Measurements from ENCODE around the gene LDB2. TPM values are rescaled to one million over a fixed set of nuclear protein-coding genes. Genes with fewer than 3 reads are reported as not detected.
A peak's percentile ranks its signal among the peaks of the same experiment; 100 is the strongest.

The LDB2 gene
- total and polyA plus RNA-seq, 11 donors: 9.5 to 38.7 (median 26.3) TPM

DNA sequence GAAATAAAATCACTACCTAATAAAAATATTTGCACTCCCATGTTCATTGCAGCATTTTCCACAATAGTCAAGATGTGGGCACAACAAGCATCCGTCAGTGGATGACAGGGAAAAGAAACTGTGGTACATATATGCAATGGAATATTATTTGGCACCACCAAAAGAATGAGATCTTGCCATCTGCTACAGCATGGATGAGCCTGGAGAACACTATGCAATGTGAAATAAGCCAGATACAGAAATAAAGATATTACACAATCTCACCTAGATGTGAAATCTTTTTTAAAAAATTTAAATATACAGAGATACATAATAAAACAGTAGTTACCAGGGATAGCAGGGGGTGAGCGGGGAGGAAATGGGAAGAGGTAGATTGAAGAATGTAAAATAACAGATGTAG, 44.8 kb downstream of the LDB2 start:
- no peaks in the 10 kb centered on the region for H3K9me3 ChIP-seq
- ATAC-seq: no peak
- H3K27ac ChIP-seq: peak overlapping the region in 1 of 12 donors; percentile 4
- no peaks in the 10 kb centered on the region for H3K36me3 ChIP-seq
- 94 to 97% (median 95%) methylated on average over 2 of the region's 2 CpGs for WGBS, 4 donors
- intact Hi-C loops (cut with DNase I): no loop called here
- DNase-seq: no peak
- no peak overlapping the region for H3K4me3 ChIP-seq
- H3K4me1 ChIP-seq: peaks cover 0 to 33% (median 2%) of the 10 kb centered on the region in 12 donors
- no peak for TF ChIP-seq POLR2A (IDR thresholded peaks at IDR 0.05)
- TF ChIP-seq, protein P1, sequence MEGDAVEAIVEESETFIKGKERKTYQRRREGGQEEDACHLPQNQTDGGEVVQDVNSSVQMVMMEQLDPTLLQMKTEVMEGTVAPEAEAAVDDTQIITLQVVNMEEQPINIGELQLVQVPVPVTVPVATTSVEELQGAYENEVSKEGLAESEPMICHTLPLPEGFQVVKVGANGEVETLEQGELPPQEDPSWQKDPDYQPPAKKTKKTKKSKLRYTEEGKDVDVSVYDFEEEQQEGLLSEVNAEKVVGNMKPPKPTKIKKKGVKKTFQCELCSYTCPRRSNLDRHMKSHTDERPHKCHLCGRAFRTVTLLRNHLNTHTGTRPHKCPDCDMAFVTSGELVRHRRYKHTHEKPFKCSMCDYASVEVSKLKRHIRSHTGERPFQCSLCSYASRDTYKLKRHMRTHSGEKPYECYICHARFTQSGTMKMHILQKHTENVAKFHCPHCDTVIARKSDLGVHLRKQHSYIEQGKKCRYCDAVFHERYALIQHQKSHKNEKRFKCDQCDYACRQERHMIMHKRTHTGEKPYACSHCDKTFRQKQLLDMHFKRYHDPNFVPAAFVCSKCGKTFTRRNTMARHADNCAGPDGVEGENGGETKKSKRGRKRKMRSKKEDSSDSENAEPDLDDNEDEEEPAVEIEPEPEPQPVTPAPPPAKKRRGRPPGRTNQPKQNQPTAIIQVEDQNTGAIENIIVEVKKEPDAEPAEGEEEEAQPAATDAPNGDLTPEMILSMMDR (IDR thresholded peaks at IDR 0.05): no peak
- H3K27me3 ChIP-seq: no peaks in the 10 kb centered on the region

DNA sequence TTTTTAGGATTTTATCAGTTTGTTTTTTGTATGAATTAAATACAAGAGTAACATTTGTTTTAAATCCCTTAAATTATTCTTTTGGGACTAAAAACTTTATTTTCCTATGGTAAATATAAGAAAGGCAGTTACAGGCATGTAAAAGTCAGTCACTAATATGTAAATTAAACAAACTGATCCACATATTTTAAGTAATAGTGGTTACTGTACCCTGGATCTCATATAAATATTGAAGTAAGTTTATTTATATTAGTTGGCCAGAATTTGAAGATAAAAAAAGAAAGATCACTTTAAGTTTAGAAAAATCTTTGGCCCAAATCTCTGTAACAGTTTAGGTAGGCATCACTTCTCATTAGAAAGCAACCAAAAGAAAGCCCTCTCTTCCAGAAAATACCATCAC, 45.8 kb downstream of the LDB2 start:
- Histone ChIP-seq H3K9me3 (no peaks in the 10 kb centered on the region), H3K4me1 (peaks cover 0 to 28% (median 2%) of the 10 kb centered on the region in 12 donors), H3K36me3 (no peaks in the 10 kb centered on the region), H3K27me3 (no peaks in the 10 kb centered on the region), H3K4me3 (no peak overlapping the region), H3K27ac (peak overlapping the region in 6 of 12 donors; percentile 5 to 68 (median 18))
- ATAC-seq (no peak), DNase-seq (no peak)
- TF ChIP-seq, protein P1 (IDR thresholded peaks at IDR 0.05): no peak
- no peak for TF ChIP-seq POLR2A (IDR thresholded peaks at IDR 0.05)
- intact Hi-C loops (cut with DNase I): no loop called here

DNA sequence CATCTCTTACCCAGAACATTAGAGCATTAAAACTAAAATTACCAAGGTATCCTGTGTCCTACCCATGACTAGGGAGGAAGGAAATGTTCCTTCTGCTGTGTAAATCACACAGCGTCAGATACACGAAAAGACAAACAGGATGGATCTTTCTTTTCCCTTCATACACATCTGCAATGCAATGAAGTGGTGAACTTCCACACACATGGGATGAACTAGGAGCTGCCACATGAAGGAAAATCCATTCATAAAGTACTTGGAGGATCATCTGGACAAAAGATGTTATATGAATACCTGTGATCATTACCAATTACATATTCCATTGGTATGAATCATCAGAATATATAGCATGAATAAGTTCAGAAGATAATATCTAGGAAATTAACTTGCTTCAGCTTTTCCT, 46.2 kb downstream of the LDB2 start:
- 42 to 58% (median 52%) methylated on average over 2 of the region's 2 CpGs for WGBS, 4 donors
- intact Hi-C loops (cut with DNase I): no loop called here
- Histone ChIP-seq H3K27ac (peak overlapping the region in 10 of 12 donors; percentile 5 to 68 (median 26)), H3K4me3 (no peak overlapping the region), H3K36me3 (no peaks in the 10 kb centered on the region), H3K9me3 (no peaks in the 10 kb centered on the region), H3K4me1 (peaks cover 0 to 24% (median 1%) of the 10 kb centered on the region in 12 donors), H3K27me3 (no peaks in the 10 kb centered on the region)
- DNase-seq: no peak
- ATAC-seq: peak in 1 of 4 donors; percentile 65
- no peak for TF ChIP-seq POLR2A (IDR thresholded peaks at IDR 0.05)
- TF ChIP-seq, protein P1 (IDR thresholded peaks at IDR 0.05): no peak

DNA sequence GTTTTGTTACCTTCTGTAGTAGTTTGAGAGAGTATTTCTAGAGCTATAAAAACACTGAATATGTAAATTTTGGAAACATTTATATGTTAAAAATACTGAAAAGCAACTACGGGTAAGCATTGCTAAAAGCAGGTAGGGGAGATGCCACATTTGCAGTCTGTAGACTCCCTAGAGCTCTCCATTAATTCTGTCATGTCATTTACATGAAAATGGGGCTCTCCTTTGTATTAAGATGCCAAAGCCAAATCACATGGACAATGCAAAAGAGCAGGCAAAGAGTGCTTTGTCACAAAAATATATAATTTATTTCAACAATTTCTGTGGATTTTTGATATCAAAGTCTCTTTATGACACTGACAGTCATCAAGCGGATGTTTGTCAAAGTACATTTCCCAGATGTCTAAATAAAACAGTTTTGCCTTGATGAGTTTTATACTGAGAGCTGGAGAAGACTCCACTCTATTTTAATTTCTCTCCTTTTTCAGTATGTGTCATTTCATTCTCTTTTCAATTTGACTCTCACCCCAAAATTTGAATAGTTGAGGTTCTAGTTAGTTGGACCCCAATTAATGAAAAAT, 51.8 kb downstream of the LDB2 start:
- TF ChIP-seq, protein P1 (IDR thresholded peaks at IDR 0.05): no peak
- no peak for TF ChIP-seq POLR2A (IDR thresholded peaks at IDR 0.05)
- no peak for ATAC-seq
- Histone ChIP-seq H3K27me3 (no peaks in the 10 kb centered on the region), H3K36me3 (no peaks in the 10 kb centered on the region), H3K9me3 (no peaks in the 10 kb centered on the region), H3K4me3 (no peak overlapping the region), H3K4me1 (peaks cover 0 to 27% (median 11%) of the 10 kb centered on the region in 12 donors), H3K27ac (peak overlapping the region in 2 of 12 donors; percentile 5 to 23)
- WGBS, 4 donors: 88 to 93% (median 88%) methylated on average over 2 of the region's 2 CpGs
- intact Hi-C loops (cut with DNase I): no loop called here
- no peak for DNase-seq

Measured in heart left ventricle (tissue), 16 donors.